PC-9 (cell line): ENCODE measurements around the gene TTLL3.

Experiments
- EZH2 ChIP-seq: fragments of 200-600 bp; sonication (generic); IDR thresholded peaks from 2 replicates; pipeline ENCODE4 v1.8.0; 2017; ENCODE audit warnings: antibody characterized with exemption, low read depth
- TF ChIP-seq, protein P1 (sequence below): fragments of 200-600 bp; sonication (generic); conservative IDR thresholded peaks from 2 replicates; pipeline ENCODE4 v1.6.1; 2017; ENCODE audit warnings: mixed run types, antibody characterized with exemption, mild to moderate bottlenecking, moderate library complexity

DNA sequence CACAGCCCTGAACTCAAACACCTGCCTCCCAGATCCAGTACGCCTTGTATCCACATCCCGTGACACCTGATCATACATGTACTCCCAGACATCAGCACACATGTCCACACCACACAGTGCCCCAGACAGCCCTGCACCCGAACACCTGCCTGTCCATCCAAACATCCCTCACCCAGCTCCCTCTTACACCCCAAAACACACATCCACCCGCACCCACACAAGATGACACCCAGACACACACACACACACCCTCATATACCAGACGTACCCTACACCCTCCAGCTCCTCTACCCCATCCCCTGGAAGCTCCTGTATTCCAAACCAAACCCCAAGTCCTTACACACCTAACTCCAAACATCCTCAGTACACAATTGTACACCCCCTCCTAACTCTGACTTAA lies 41.0 kb upstream of the TTLL3 start:
- TF ChIP-seq, protein P1, sequence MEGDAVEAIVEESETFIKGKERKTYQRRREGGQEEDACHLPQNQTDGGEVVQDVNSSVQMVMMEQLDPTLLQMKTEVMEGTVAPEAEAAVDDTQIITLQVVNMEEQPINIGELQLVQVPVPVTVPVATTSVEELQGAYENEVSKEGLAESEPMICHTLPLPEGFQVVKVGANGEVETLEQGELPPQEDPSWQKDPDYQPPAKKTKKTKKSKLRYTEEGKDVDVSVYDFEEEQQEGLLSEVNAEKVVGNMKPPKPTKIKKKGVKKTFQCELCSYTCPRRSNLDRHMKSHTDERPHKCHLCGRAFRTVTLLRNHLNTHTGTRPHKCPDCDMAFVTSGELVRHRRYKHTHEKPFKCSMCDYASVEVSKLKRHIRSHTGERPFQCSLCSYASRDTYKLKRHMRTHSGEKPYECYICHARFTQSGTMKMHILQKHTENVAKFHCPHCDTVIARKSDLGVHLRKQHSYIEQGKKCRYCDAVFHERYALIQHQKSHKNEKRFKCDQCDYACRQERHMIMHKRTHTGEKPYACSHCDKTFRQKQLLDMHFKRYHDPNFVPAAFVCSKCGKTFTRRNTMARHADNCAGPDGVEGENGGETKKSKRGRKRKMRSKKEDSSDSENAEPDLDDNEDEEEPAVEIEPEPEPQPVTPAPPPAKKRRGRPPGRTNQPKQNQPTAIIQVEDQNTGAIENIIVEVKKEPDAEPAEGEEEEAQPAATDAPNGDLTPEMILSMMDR: no peak
- no peak for TF ChIP-seq EZH2
